Measurements from ENCODE around the gene NRROS. TPM values are rescaled to one million over a fixed set of nuclear protein-coding genes. Genes with fewer than 3 reads are reported as not detected.

NRROS gene
- total and polyA plus RNA-seq, 8 donors, result 0.37 to 3.6 (median 1.0) TPM

DNA sequence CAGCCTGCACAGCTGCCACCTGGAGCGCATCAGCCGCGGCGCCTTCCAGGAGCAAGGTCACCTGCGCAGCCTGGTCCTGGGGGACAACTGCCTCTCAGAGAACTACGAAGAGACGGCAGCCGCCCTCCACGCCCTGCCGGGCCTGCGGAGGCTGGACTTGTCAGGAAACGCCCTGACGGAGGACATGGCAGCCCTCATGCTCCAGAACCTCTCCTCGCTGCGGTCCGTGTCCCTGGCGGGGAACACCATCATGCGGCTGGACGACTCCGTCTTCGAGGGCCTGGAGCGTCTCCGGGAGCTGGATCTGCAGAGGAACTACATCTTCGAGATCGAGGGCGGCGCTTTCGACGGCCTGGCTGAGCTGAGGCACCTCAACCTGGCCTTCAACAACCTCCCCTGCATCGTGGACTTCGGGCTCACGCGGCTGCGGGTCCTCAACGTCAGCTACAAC is 20.4 kb downstream of the NRROS start:
- DNase-seq (peak in 1 of 6 donors; percentile 63), FAIRE-seq (no peak), ATAC-seq (no peak)
- Histone ChIP-seq H3K36me3 (no peaks in the 10 kb centered on the region), H3K9me3 (no peaks in the 10 kb centered on the region), H3K4me1 (no peaks in the 10 kb centered on the region), H3K27ac (no peak overlapping the region), H3K27me3 (no peaks in the 10 kb centered on the region), H3K4me3 (no peak overlapping the region)
- TF ChIP-seq, protein P1, sequence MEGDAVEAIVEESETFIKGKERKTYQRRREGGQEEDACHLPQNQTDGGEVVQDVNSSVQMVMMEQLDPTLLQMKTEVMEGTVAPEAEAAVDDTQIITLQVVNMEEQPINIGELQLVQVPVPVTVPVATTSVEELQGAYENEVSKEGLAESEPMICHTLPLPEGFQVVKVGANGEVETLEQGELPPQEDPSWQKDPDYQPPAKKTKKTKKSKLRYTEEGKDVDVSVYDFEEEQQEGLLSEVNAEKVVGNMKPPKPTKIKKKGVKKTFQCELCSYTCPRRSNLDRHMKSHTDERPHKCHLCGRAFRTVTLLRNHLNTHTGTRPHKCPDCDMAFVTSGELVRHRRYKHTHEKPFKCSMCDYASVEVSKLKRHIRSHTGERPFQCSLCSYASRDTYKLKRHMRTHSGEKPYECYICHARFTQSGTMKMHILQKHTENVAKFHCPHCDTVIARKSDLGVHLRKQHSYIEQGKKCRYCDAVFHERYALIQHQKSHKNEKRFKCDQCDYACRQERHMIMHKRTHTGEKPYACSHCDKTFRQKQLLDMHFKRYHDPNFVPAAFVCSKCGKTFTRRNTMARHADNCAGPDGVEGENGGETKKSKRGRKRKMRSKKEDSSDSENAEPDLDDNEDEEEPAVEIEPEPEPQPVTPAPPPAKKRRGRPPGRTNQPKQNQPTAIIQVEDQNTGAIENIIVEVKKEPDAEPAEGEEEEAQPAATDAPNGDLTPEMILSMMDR (IDR thresholded peaks at IDR 0.05), result no peak
- 91 to 93% methylated on average over 35 of the region's 35 CpGs for WGBS, 2 donors
- intact Hi-C loops (cut with DNase I), result no loop called here

GRCh38 chr3:196660381-196661166 is 21.1 kb downstream of the NRROS start:
- Histone ChIP-seq H3K27ac (no peak overlapping the region), H3K27me3 (no peaks in the 10 kb centered on the region), H3K36me3 (no peaks in the 10 kb centered on the region), H3K9me3 (no peaks in the 10 kb centered on the region), H3K4me3 (peak overlapping the region in 1 of 4 donors; percentile 17), H3K4me1 (no peaks in the 10 kb centered on the region)
- WGBS, 2 donors, result 20 to 24% methylated on average over 32 of the region's 32 CpGs
- FAIRE-seq (no peak), DNase-seq (peak; percentile 55 to 81 (median 66)), ATAC-seq (peak; percentile 57 to 82 (median 68))
- TF ChIP-seq, protein P1 (IDR thresholded peaks at IDR 0.05), result no peak
- intact Hi-C loops (cut with DNase I), result no loop called here

DNA sequence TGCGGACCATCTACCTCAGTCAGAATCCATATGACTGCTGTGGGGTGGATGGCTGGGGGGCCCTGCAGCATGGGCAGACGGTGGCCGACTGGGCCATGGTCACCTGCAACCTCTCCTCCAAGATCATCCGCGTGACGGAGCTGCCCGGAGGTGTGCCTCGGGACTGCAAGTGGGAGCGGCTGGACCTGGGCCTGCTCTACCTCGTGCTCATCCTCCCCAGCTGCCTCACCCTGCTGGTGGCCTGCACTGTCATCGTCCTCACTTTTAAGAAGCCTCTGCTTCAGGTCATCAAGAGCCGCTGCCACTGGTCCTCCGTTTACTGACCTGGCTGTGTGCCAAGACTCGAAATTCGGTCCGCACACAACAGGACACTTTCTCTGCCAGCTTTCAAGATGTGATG is 21.9 kb downstream of the NRROS start:
- ATAC-seq (no peak), DNase-seq (peak in 2 of 6 donors; percentile 26 to 54), FAIRE-seq (no peak)
- Histone ChIP-seq H3K27me3 (no peaks in the 10 kb centered on the region), H3K27ac (no peak overlapping the region), H3K9me3 (no peaks in the 10 kb centered on the region), H3K4me1 (no peaks in the 10 kb centered on the region), H3K36me3 (no peaks in the 10 kb centered on the region), H3K4me3 (no peak overlapping the region)
- TF ChIP-seq, protein P1 (IDR thresholded peaks at IDR 0.05), result no peak
- 67 to 76% methylated on average over 16 of the region's 16 CpGs for WGBS, 2 donors
- intact Hi-C loops (cut with DNase I), result no loop called here

DNA sequence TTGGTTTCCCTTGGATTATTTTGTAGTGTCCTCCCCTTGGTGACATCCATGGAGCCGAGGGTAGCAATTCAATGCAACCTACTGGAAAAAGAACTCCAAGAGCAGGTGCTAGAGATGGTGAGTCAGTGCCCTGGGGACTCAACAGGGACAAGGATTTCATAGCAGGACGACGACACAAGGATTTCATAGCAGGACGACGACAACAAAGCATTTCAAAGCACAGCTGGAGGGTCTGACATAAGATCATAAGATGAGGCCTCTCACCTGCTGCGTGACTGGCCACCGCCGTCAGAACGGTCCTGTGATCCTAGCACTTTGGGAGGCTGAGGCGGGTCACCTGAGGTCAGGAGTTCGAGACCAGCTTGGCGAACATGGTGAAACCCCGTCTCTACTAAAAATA is 22.5 kb downstream of the NRROS start:
- 78 to 93% methylated on average over 13 of the region's 13 CpGs for WGBS, 2 donors
- no peaks in the 10 kb centered on the region for H3K27me3 ChIP-seq
- TF ChIP-seq, protein P1 (IDR thresholded peaks at IDR 0.05), result no peak
- intact Hi-C loops (cut with DNase I), result no loop called here
- H3K9me3 ChIP-seq, result no peaks in the 10 kb centered on the region
- FAIRE-seq (no peak), DNase-seq (no peak), ATAC-seq (no peak)
- H3K27ac ChIP-seq, result no peak overlapping the region
- H3K4me1 ChIP-seq, result no peaks in the 10 kb centered on the region
- no peaks in the 10 kb centered on the region for H3K36me3 ChIP-seq
- H3K4me3 ChIP-seq, result no peak overlapping the region
